Activated CD4-positive, alpha-beta memory T cell treated with anti-CD3 and anti-CD28 coated beads for 36 hours (primary cell): ENCODE data around the gene RAB40B. TPM values are rescaled to one million over a fixed set of nuclear protein-coding genes. Genes with fewer than 3 reads are reported as not detected.

Source experiments
- CTCF ChIA-PET: fragments of 350-600 bp; sonication (Branson Sonifier 250); formaldehyde crosslinking; loops from one replicate; lab custom pipeline; 2021; ENCODE audit warnings: antibody characterized with exemption, inconsistent platforms; lab: Charles Lee
- POLR2A ChIA-PET: fragments of 350-600 bp; sonication (Branson Sonifier 250); formaldehyde crosslinking; loops from one replicate; lab custom pipeline; 2021; ENCODE audit warnings: antibody characterized with exemption; lab: Charles Lee
- DNase-seq: peaks from one replicate; pipeline ENCODE4 v3.0.0-alpha.2; 2020
- H3K27ac Mint-ChIP-seq: one replicate; pipeline ENCODE4 v1.8.0; 2021; ENCODE audit warnings: mixed read lengths
- H3K27me3 Mint-ChIP-seq: one replicate; pipeline ENCODE4 v1.8.0; 2021; ENCODE audit warnings: mixed read lengths
- H3K36me3 Mint-ChIP-seq: one replicate; pipeline ENCODE4 v1.8.0; 2021; ENCODE audit warnings: mixed read lengths
- H3K4me1 Mint-ChIP-seq: one replicate; pipeline ENCODE4 v1.8.0; 2021; ENCODE audit warnings: low read depth, mixed read lengths
- H3K4me3 Mint-ChIP-seq: one replicate; pipeline ENCODE4 v1.8.0; 2021; ENCODE audit warnings: mild to moderate bottlenecking, mixed read lengths
- H3K9me3 Mint-ChIP-seq: one replicate; pipeline ENCODE4 v1.8.0; 2021; ENCODE audit warnings: mixed read lengths
- intact Hi-C: fragments of 100-400 bp; cut with micrococcal nuclease; formaldehyde crosslinking; loops from one replicate; pipeline ENCODE4 v1.15.1; 2023
- total RNA-seq, 2 experiments: library from RNA; stranded (reverse); gene quantifications; one replicate each; pipeline ENCODE4 v1.2.3, GENCODE V29; 2021

Gene RAB40B
- total RNA-seq, 2 experiments from 2014 or later = 1.4 to 1.9 TPM

- intact Hi-C loops = loop anchor here (10.0 kb wide), 1 partner anchor 107 kb away; no protein-coding TSS in a partner anchor
- no peaks in the 10 kb centered on the region for H3K9me3 Mint-ChIP-seq
- H3K27ac Mint-ChIP-seq = no peak overlapping the region
- no peaks in the 10 kb centered on the region for H3K27me3 Mint-ChIP-seq
- H3K36me3 Mint-ChIP-seq = no peaks in the 10 kb centered on the region
- H3K4me3 Mint-ChIP-seq = no peak overlapping the region
- H3K4me1 Mint-ChIP-seq = peaks cover 2% of the 10 kb centered on the region
- POLR2A ChIA-PET = no interaction called here
- CTCF ChIA-PET = interaction anchor here (1.3 to 2.2 kb wide), 3 partner anchors 101 to 218 kb away, joined by 3 to 25 read pairs (median 8); no protein-coding TSS in a partner anchor
- DNase-seq = no peak
These were observed 30.9 kb downstream of the RAB40B start for GRCh38 chr17:82667668-82668000.

GRCh38 chr17:82666931-82667667 lies 31.4 kb downstream of the RAB40B start:
- Mint-ChIP-seq H3K27ac (no peak overlapping the region), H3K9me3 (no peaks in the 10 kb centered on the region), H3K4me3 (no peak overlapping the region), H3K27me3 (no peaks in the 10 kb centered on the region), H3K36me3 (no peaks in the 10 kb centered on the region), H3K4me1 (peaks cover 2% of the 10 kb centered on the region)
- ChIA-PET POLR2A (no interaction called here), CTCF (interaction anchor here (2.2 kb wide), 1 partner anchor 109 kb away, joined by 25 read pairs; no protein-coding TSS in a partner anchor)
- intact Hi-C loops = loop anchor here (10.0 kb wide), 1 partner anchor 108 kb away; no protein-coding TSS in a partner anchor
- no peak for DNase-seq

GRCh38 chr17:82665891-82666290 lies 32.6 kb downstream of the RAB40B start:
- intact Hi-C loops = loop anchor here (10.0 kb wide), 1 partner anchor 109 kb away; no protein-coding TSS in a partner anchor
- no peaks in the 10 kb centered on the region for H3K27me3 Mint-ChIP-seq
- no peaks in the 10 kb centered on the region for H3K9me3 Mint-ChIP-seq
- H3K4me1 Mint-ChIP-seq = peaks cover 2% of the 10 kb centered on the region
- ChIA-PET CTCF (no interaction called here), POLR2A (no interaction called here)
- H3K27ac Mint-ChIP-seq = no peak overlapping the region
- no peaks in the 10 kb centered on the region for H3K36me3 Mint-ChIP-seq
- H3K4me3 Mint-ChIP-seq = no peak overlapping the region
- DNase-seq = no peak

GRCh38 chr17:82665217-82665616 lies 33.3 kb downstream of the RAB40B start:
- Mint-ChIP-seq H3K9me3 (no peaks in the 10 kb centered on the region), H3K27me3 (no peaks in the 10 kb centered on the region), H3K36me3 (no peaks in the 10 kb centered on the region), H3K4me3 (no peak overlapping the region), H3K4me1 (peaks cover 2% of the 10 kb centered on the region), H3K27ac (no peak overlapping the region)
- ChIA-PET POLR2A (no interaction called here), CTCF (no interaction called here)
- intact Hi-C loops = loop anchor here (10.0 kb wide), 1 partner anchor 110 kb away; no protein-coding TSS in a partner anchor
- DNase-seq = no peak

- Mint-ChIP-seq H3K27me3 (no peaks in the 10 kb centered on the region), H3K4me3 (no peak overlapping the region), H3K4me1 (peaks cover 2% of the 10 kb centered on the region), H3K9me3 (no peaks in the 10 kb centered on the region), H3K27ac (no peak overlapping the region), H3K36me3 (no peaks in the 10 kb centered on the region)
- CTCF ChIA-PET = no interaction called here
- POLR2A ChIA-PET = no interaction called here
- intact Hi-C loops = loop anchor here (10.0 kb wide), 1 partner anchor 110 kb away; no protein-coding TSS in a partner anchor
- DNase-seq = no peak
These were observed 33.8 kb downstream of the RAB40B start for GRCh38 chr17:82664701-82665182.

GRCh38 chr17:82664276-82664575 lies 34.3 kb downstream of the RAB40B start:
- Mint-ChIP-seq H3K36me3 (no peaks in the 10 kb centered on the region), H3K4me3 (no peak overlapping the region), H3K27me3 (no peaks in the 10 kb centered on the region), H3K4me1 (peaks cover 2% of the 10 kb centered on the region), H3K9me3 (no peaks in the 10 kb centered on the region), H3K27ac (no peak overlapping the region)
- no peak for DNase-seq
- ChIA-PET POLR2A (no interaction called here), CTCF (no interaction called here)
- intact Hi-C loops = loop anchor here (10.0 kb wide), 1 partner anchor 111 kb away; no protein-coding TSS in a partner anchor

- H3K4me3 Mint-ChIP-seq = no peak overlapping the region
- H3K9me3 Mint-ChIP-seq = no peaks in the 10 kb centered on the region
- H3K27me3 Mint-ChIP-seq = no peaks in the 10 kb centered on the region
- no peak for DNase-seq
- intact Hi-C loops = loop anchor here (10.0 kb wide), 1 partner anchor 111 kb away; no protein-coding TSS in a partner anchor
- peaks cover under 1% of the 10 kb centered on the region for H3K4me1 Mint-ChIP-seq
- no peak overlapping the region for H3K27ac Mint-ChIP-seq
- ChIA-PET POLR2A (no interaction called here), CTCF (no interaction called here)
- H3K36me3 Mint-ChIP-seq = no peaks in the 10 kb centered on the region
These were observed 34.9 kb downstream of the RAB40B start for GRCh38 chr17:82663381-82664275.

- Mint-ChIP-seq H3K27me3 (no peaks in the 10 kb centered on the region), H3K36me3 (no peaks in the 10 kb centered on the region), H3K9me3 (no peaks in the 10 kb centered on the region), H3K27ac (no peak overlapping the region), H3K4me3 (no peak overlapping the region), H3K4me1 (no peaks in the 10 kb centered on the region)
- no peak for DNase-seq
- ChIA-PET CTCF (no interaction called here), POLR2A (no interaction called here)
- intact Hi-C loops = loop anchor here (10.0 kb wide), 1 partner anchor 112 kb away; no protein-coding TSS in a partner anchor
These were observed 35.7 kb downstream of the RAB40B start for GRCh38 chr17:82662711-82663261.

GRCh38 chr17:82661717-82662683 lies 36.5 kb downstream of the RAB40B start:
- intact Hi-C loops = loop anchor here (10.0 kb wide), 1 partner anchor 113 kb away; no protein-coding TSS in a partner anchor
- no peaks in the 10 kb centered on the region for H3K36me3 Mint-ChIP-seq
- DNase-seq = no peak
- no peaks in the 10 kb centered on the region for H3K9me3 Mint-ChIP-seq
- ChIA-PET POLR2A (no interaction called here), CTCF (no interaction called here)
- no peak overlapping the region for H3K4me3 Mint-ChIP-seq
- no peaks in the 10 kb centered on the region for H3K27me3 Mint-ChIP-seq
- H3K4me1 Mint-ChIP-seq = no peaks in the 10 kb centered on the region
- no peak overlapping the region for H3K27ac Mint-ChIP-seq

GRCh38 chr17:82659886-82660285 lies 38.6 kb downstream of the RAB40B start:
- Mint-ChIP-seq H3K27ac (no peak overlapping the region), H3K4me1 (no peaks in the 10 kb centered on the region), H3K27me3 (no peaks in the 10 kb centered on the region), H3K36me3 (no peaks in the 10 kb centered on the region), H3K9me3 (no peaks in the 10 kb centered on the region), H3K4me3 (no peak overlapping the region)
- intact Hi-C loops = loop anchor here (10.0 kb wide), 1 partner anchor 115 kb away; no protein-coding TSS in a partner anchor
- ChIA-PET POLR2A (no interaction called here), CTCF (no interaction called here)
- no peak for DNase-seq

- no peaks in the 10 kb centered on the region for H3K4me1 Mint-ChIP-seq
- H3K4me3 Mint-ChIP-seq = no peak overlapping the region
- H3K36me3 Mint-ChIP-seq = no peaks in the 10 kb centered on the region
- H3K9me3 Mint-ChIP-seq = no peaks in the 10 kb centered on the region
- DNase-seq = no peak
- CTCF ChIA-PET = no interaction called here
- POLR2A ChIA-PET = interaction anchor here (0.6 kb wide), 1 partner anchor 34 kb away, joined by 3 read pairs; no protein-coding TSS in a partner anchor
- no peak overlapping the region for H3K27ac Mint-ChIP-seq
- intact Hi-C loops = no loop called here
- no peaks in the 10 kb centered on the region for H3K27me3 Mint-ChIP-seq
These were observed 39.6 kb downstream of the RAB40B start for GRCh38 chr17:82658796-82659452.
